GM19438 (cell line): ENCODE results near the gene NAB2.
A peak's percentile ranks its signal among the peaks of the same experiment; 100 is the strongest.
"Not testable (repeated sequence)": the region's sequence is repeated elsewhere in the genome, so short reads cannot be mapped to it uniquely, and the experiment has no call there.

Source experiments
- ATAC-seq: cut with Tn5 transposase; IDR thresholded peaks from one replicate; pipeline ENCODE4 v1.9.1; 2021; ENCODE audit warnings: low read depth; ENCODE audit not compliant: unreplicated experiment

Gene NAB2

GRCh38 chr12:57110104-57111030 lies 21.5 kb downstream of the NAB2 start:
- peak; percentile 45 for ATAC-seq

GRCh38 chr12:57111031-57111734 lies 22.3 kb downstream of the NAB2 start, which contains the start of gene STAT6:
Gene STAT6, minus strand, starts transcription at chr12:57111362. Its CDS starts 3,084 bp downstream, at chr12:57108278.
- peak; percentile 59 for ATAC-seq

- ATAC-seq = peak; percentile 44
Observed at GRCh38 chr12:57112492-57113294, 23.8 kb downstream of the NAB2 start.

GRCh38 chr12:57116580-57117281 lies 27.8 kb downstream of the NAB2 start:
- ATAC-seq = no peak

- ATAC-seq = no peak
Observed at GRCh38 chr12:57118711-57119271, 29.9 kb downstream of the NAB2 start.

GRCh38 chr12:57119294-57120085 lies 30.6 kb downstream of the NAB2 start:
- ATAC-seq = no peak

- not testable (repeated sequence) for ATAC-seq
Observed at GRCh38 chr12:57120718-57121117, 31.8 kb downstream of the NAB2 start.

- ATAC-seq = no peak
Observed at GRCh38 chr12:57123813-57124212, 34.9 kb downstream of the NAB2 start.

GRCh38 chr12:57124261-57124877 lies 35.5 kb downstream of the NAB2 start:
- no peak for ATAC-seq

- no peak for ATAC-seq
Observed at GRCh38 chr12:57126061-57126460, 37.1 kb downstream of the NAB2 start.

- no peak for ATAC-seq
Observed at GRCh38 chr12:57126561-57126960, 37.6 kb downstream of the NAB2 start.

- ATAC-seq = no peak
Observed at GRCh38 chr12:57127101-57127725, 38.3 kb downstream of the NAB2 start.

GRCh38 chr12:57127726-57128518 lies 39.0 kb downstream of the NAB2 start, which contains the start of gene LRP1:
Gene LRP1, plus strand, starts transcription at chr12:57128483. Its CDS starts 482 bp downstream, at chr12:57128965.
- ATAC-seq = no peak

GRCh38 chr12:57128519-57129247 lies 39.8 kb downstream of the NAB2 start:
- ATAC-seq = no peak

- no peak for ATAC-seq
Observed at GRCh38 chr12:57129321-57129842, 40.5 kb downstream of the NAB2 start.

GRCh38 chr12:57129889-57130288 lies 41.0 kb downstream of the NAB2 start:
- no peak for ATAC-seq
